ENCODE results near the gene GUCY1A2.

The GUCY1A2 gene

DNA sequence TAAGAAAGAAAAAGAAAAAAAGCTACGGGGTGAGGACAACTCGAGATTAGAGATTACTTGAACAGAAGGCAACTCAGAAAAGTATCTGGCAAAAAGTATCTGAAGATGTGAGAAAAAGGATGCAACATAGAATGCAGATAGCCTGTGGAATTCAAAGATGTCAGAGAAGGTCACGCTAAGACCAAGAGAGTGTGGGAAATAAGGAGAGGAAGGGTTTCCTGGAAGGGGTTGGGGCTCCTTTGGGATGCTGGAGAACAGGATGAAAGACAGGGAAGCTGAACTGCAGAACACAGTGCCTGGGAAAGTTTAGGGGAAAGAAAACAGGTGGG is 1.2 kb downstream of the GUCY1A2 start:
- H3K27ac ChIP-seq, result peak overlapping the region; percentile 88
- TF ChIP-seq, protein P1, sequence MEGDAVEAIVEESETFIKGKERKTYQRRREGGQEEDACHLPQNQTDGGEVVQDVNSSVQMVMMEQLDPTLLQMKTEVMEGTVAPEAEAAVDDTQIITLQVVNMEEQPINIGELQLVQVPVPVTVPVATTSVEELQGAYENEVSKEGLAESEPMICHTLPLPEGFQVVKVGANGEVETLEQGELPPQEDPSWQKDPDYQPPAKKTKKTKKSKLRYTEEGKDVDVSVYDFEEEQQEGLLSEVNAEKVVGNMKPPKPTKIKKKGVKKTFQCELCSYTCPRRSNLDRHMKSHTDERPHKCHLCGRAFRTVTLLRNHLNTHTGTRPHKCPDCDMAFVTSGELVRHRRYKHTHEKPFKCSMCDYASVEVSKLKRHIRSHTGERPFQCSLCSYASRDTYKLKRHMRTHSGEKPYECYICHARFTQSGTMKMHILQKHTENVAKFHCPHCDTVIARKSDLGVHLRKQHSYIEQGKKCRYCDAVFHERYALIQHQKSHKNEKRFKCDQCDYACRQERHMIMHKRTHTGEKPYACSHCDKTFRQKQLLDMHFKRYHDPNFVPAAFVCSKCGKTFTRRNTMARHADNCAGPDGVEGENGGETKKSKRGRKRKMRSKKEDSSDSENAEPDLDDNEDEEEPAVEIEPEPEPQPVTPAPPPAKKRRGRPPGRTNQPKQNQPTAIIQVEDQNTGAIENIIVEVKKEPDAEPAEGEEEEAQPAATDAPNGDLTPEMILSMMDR (IDR thresholded peaks at IDR 0.05), result no peak
- no peak for TF ChIP-seq ZFX (IDR thresholded peaks at IDR 0.05; ENCODE audit: borderline replicate concordance)

DNA sequence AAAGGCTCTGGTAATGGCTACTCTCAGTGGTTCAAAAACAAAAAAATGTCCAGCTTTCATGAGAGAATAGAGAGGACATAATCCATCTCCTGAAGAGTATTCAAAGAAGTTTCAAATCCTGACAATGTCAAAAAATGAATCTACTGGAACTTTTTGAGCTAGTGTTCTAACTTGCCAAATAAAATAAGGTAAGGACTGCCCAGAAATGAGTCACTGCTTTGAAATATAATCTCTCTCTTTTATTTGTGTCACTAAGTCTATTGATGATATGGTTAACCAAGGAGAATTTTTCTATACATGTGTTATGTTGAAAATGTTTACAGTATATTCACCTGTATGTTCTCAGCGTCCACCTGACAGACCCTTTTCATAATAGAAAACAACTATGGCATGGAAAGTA is 3.4 kb downstream of the GUCY1A2 start:
- no peak for TF ChIP-seq ZFX (IDR thresholded peaks at IDR 0.05; ENCODE audit: borderline replicate concordance)
- TF ChIP-seq, protein P1 (IDR thresholded peaks at IDR 0.05), result no peak
- H3K27ac ChIP-seq, result peak overlapping the region; percentile 88

DNA sequence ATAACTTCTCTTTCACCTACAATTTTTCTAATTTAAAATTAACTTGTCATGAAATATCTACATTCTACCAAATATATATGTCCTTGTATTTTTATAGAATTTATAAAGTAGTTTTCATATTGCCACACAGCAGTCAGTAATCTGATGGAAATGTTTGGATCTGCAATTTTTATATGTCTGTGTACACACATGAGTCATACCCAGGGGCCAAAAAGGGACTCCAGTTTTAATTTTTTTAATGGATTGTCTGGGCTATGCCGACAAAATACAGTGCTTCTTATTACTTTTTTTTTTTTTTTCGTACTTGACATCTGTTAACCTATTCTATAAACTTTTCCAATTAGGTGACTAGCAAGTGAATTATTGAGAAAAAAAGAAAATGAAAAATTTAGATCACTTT is 6.3 kb downstream of the GUCY1A2 start:
- TF ChIP-seq, protein P1 (IDR thresholded peaks at IDR 0.05), result no peak
- no peak for TF ChIP-seq ZFX (IDR thresholded peaks at IDR 0.05; ENCODE audit: borderline replicate concordance)
- H3K27ac ChIP-seq, result peak overlapping the region; percentile 88

DNA sequence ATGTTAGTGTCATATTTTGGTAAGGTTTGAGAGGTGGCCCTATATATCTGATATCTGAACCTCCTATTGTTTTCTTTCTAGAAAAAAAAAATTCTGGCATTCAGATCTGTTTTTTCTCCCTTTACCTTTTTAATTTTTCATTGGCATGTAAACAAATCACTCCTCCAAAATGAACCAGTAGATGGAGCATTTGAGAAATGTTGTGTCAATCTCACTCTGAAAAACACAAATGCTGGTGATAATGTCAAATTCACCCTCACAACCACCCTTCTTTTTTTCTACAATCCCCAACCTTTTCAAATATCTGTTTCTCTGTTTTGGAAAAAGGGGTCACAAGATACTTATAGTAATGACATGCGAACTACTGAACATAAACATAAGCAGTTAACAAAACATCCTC is 9.1 kb downstream of the GUCY1A2 start:
- H3K27ac ChIP-seq, result peak overlapping the region; percentile 92
- no peak for TF ChIP-seq ZFX (IDR thresholded peaks at IDR 0.05; ENCODE audit: borderline replicate concordance)
- TF ChIP-seq, protein P1 (IDR thresholded peaks at IDR 0.05), result peak; percentile 38

DNA sequence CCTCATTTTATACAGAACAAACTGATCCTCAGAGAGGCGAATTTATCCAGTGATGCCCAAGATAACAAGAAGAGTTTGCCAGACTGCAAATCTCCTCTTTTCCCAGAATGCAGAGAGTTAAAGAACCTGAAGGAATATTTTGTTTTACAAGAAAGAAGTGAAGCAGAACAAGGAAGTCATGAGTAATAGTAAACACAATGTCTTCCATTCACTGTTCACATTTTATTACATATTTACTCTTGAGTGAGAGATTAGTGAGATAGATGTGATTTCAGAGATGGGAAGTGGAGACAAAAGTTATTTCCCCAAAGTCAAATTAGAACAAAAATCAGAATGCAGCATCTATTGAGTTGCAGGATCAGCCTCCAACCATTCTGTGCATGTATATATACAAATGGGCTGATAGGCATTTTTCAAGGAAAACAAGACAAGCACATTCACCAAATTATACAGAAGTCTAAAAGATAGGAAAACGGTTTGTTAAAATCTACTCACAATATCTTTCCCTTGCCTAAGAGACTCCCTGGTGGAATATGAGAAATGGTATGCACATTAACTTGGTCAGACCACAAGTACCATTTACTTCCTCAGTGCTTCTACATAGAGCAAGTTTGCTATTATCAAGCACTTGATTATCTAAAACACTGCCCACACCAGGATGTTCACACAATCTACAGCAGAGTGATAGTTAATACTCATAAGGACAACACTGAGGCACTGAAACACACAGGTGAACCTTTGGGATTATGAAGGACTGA is 12.0 kb downstream of the GUCY1A2 start:
- peak overlapping the region; percentile 92 for H3K27ac ChIP-seq
- TF ChIP-seq, protein P1 (IDR thresholded peaks at IDR 0.05), result no peak
- TF ChIP-seq ZFX (IDR thresholded peaks at IDR 0.05; ENCODE audit: borderline replicate concordance), result no peak

DNA sequence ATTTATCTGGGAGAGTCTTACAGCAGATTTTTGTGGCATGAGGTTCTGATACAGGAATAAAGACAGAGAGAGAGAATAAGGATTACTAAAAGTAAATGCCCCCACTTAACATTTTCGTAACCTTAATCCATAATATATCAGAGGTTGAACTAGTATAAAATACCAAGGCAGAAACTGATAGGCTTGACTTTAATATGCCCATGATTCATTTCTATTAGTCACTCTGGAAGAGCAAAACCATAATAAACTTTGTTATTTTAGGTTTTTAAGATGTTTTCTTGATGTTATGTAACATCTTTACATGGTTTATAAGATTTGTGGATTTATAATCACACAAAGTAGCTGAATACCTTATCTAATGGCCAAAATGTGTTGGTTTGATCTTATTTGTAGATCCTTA is 19.1 kb downstream of the GUCY1A2 start:
- TF ChIP-seq, protein P1 (IDR thresholded peaks at IDR 0.05), result no peak
- H3K27ac ChIP-seq, result peak overlapping the region; percentile 92

DNA sequence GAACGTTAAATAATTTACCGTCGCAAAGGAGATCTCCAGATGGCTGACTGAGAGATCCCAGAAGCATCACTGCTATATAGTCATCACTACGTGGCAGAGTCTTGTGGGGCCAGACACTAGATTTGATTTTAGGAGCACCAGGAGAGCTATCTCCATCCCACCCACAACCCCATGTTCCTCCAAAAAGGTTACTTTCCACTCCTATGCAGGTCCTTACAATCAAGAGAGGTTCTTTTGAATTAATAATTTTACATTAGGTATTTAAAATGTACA is 19.4 kb downstream of the GUCY1A2 start:
- H3K27ac ChIP-seq, result peak overlapping the region; percentile 92
- TF ChIP-seq, protein P1 (IDR thresholded peaks at IDR 0.05), result no peak
- TF ChIP-seq ZFX (IDR thresholded peaks at IDR 0.05; ENCODE audit: borderline replicate concordance), result no peak

Data from 22Rv1 (cell line).